ENCODE results near the gene CASP6. TPM values are rescaled to one million over a fixed set of nuclear protein-coding genes. Genes with fewer than 3 reads are reported as not detected.

CASP6 gene
- total RNA-seq, 1 donor from 2014 or later, result 7.1 TPM

Other genes starting within 250 kb of the CASP6 start
- gene MCUB, start 143.2 kb downstream of the CASP6 start, total RNA-seq, result 3.5 TPM
- gene PLA2G12A, start 26.6 kb upstream of the CASP6 start, total RNA-seq, result 73.7 TPM
- gene CFI, start 98.6 kb upstream of the CASP6 start, total RNA-seq, result 11.6 TPM
- 9.2 TPM for gene GAR1, start 112.3 kb upstream of the CASP6 start, total RNA-seq
- not detected for gene RRH, start 124.5 kb upstream of the CASP6 start, total RNA-seq
- gene LRIT3, start 144.7 kb upstream of the CASP6 start, total RNA-seq, result not detected
- 12.3 TPM for gene EGF, start 209.4 kb upstream of the CASP6 start, total RNA-seq

All from left ventricle myocardium superior (tissue), 1 donor.